ENCODE data around the gene RUNX1. TPM values are rescaled to one million over a fixed set of nuclear protein-coding genes. Genes with fewer than 3 reads are reported as not detected.

Gene RUNX1
- total and polyA plus RNA-seq, 4 experiments from 2014 or later, result 6.0 to 96.3 (median 56.4) TPM

- peaks cover 5 to 16% of the 10 kb centered on the region in 2 donors for H3K27me3 Mint-ChIP-seq
- DNase-seq, result no peak
- H3K27ac Mint-ChIP-seq, result no peak overlapping the region
- peaks cover 0 to 2% (median 0%) of the 10 kb centered on the region in 8 donors for H3K9me3 Mint-ChIP-seq
- no peak overlapping the region for H3K4me3 Mint-ChIP-seq
- ChIA-PET CTCF (ENCODE audit: partially characterized antibody) (no interaction called here), POLR2A (ENCODE audit: partially characterized antibody) (no interaction called here)
- H3K36me3 Mint-ChIP-seq, result no peaks in the 10 kb centered on the region
- no peaks in the 10 kb centered on the region for H3K4me1 ChIP-seq (ENCODE audit: insufficient read depth, low read length)
- no peaks in the 10 kb centered on the region for H3K9me3 ChIP-seq (ENCODE audit: control insufficient read depth in 1 of 2, low read length in 2 of 2)
- no peaks in the 10 kb centered on the region for H3K27me3 ChIP-seq (ENCODE audit: insufficient read depth, low read length)
- intact Hi-C loops (cut with micrococcal nuclease), result no loop called here
- H3K4me3 ChIP-seq (ENCODE audit: low read length in 2 of 2), result no peak overlapping the region
- H3K27ac ChIP-seq (ENCODE audit: low read depth, low read length), result no peak overlapping the region
- H3K4me1 Mint-ChIP-seq, result peaks cover 0 to 2% (median 0%) of the 10 kb centered on the region in 4 donors
- no peaks in the 10 kb centered on the region for H3K36me3 ChIP-seq (ENCODE audit: insufficient read depth, low read length)
Measured at GRCh38 chr21:34774750-34775149, 274.4 kb downstream of the RUNX1 start.

- no peaks in the 10 kb centered on the region for H3K9me3 Mint-ChIP-seq
- ChIA-PET CTCF (ENCODE audit: partially characterized antibody) (no interaction called here), POLR2A (ENCODE audit: partially characterized antibody) (no interaction called here)
- no peak overlapping the region for H3K4me3 Mint-ChIP-seq
- no peaks in the 10 kb centered on the region for H3K4me1 Mint-ChIP-seq
- H3K27ac Mint-ChIP-seq, result no peak overlapping the region
- Histone ChIP-seq H3K36me3 (ENCODE audit: insufficient read depth, low read length) (no peaks in the 10 kb centered on the region), H3K9me3 (ENCODE audit: control insufficient read depth in 1 of 2, low read length in 2 of 2) (no peaks in the 10 kb centered on the region), H3K4me1 (ENCODE audit: insufficient read depth, low read length) (no peaks in the 10 kb centered on the region), H3K4me3 (ENCODE audit: low read length in 2 of 2) (no peak overlapping the region), H3K27ac (ENCODE audit: low read depth, low read length) (no peak overlapping the region), H3K27me3 (ENCODE audit: insufficient read depth, low read length) (no peaks in the 10 kb centered on the region)
- DNase-seq, result no peak
- H3K27me3 Mint-ChIP-seq, result peaks cover 5 to 12% of the 10 kb centered on the region in 2 donors
- H3K36me3 Mint-ChIP-seq, result no peaks in the 10 kb centered on the region
- intact Hi-C loops (cut with micrococcal nuclease), result no loop called here
Measured at GRCh38 chr21:34771512-34772028, 277.5 kb downstream of the RUNX1 start.

DNA sequence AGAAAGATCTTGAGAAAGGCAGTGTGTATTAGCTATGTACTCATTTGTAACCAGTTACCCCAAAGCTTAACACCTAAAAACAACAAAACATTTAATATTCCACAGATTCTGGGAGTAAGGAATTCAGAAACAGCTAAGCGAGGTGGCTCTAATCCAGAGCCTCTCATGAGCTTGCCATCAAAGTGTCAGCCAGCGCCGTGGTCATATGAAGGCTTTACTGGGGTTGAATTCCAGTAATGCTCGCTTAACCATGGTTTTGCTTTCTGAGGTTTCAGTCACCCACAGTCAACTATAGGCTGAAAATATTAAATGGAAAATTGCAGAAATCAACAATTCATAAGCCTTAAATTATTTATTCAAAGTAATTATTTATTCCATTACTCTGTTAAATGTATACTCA lies 278.5 kb downstream of the RUNX1 start:
- Histone ChIP-seq H3K36me3 (ENCODE audit: insufficient read depth, low read length) (no peaks in the 10 kb centered on the region), H3K4me3 (ENCODE audit: low read length in 2 of 2) (no peak overlapping the region), H3K9me3 (ENCODE audit: control insufficient read depth in 1 of 2, low read length in 2 of 2) (no peaks in the 10 kb centered on the region), H3K4me1 (ENCODE audit: insufficient read depth, low read length) (no peaks in the 10 kb centered on the region), H3K27ac (ENCODE audit: low read depth, low read length) (no peak overlapping the region), H3K27me3 (ENCODE audit: insufficient read depth, low read length) (no peaks in the 10 kb centered on the region)
- Mint-ChIP-seq H3K4me1 (no peaks in the 10 kb centered on the region), H3K27ac (no peak overlapping the region), H3K9me3 (no peaks in the 10 kb centered on the region), H3K36me3 (no peaks in the 10 kb centered on the region), H3K4me3 (no peak overlapping the region), H3K27me3 (peaks cover 5 to 7% of the 10 kb centered on the region in 2 donors)
- CTCF ChIA-PET (ENCODE audit: partially characterized antibody), result no interaction called here
- DNase-seq, result no peak
- POLR2A ChIA-PET (ENCODE audit: partially characterized antibody), result no interaction called here
- intact Hi-C loops (cut with micrococcal nuclease), result no loop called here

- Mint-ChIP-seq H3K4me3 (no peak overlapping the region), H3K27me3 (peaks cover 0 to 2% of the 10 kb centered on the region in 2 donors), H3K9me3 (peaks cover 0 to 4% (median 0%) of the 10 kb centered on the region in 8 donors), H3K4me1 (no peaks in the 10 kb centered on the region), H3K36me3 (no peaks in the 10 kb centered on the region), H3K27ac (no peak overlapping the region)
- Histone ChIP-seq H3K4me1 (ENCODE audit: insufficient read depth, low read length) (no peaks in the 10 kb centered on the region), H3K27ac (ENCODE audit: low read depth, low read length) (no peak overlapping the region), H3K4me3 (ENCODE audit: low read length in 2 of 2) (no peak overlapping the region), H3K9me3 (ENCODE audit: control insufficient read depth in 1 of 2, low read length in 2 of 2) (no peaks in the 10 kb centered on the region), H3K27me3 (ENCODE audit: insufficient read depth, low read length) (no peaks in the 10 kb centered on the region), H3K36me3 (ENCODE audit: insufficient read depth, low read length) (no peaks in the 10 kb centered on the region)
- ChIA-PET CTCF (ENCODE audit: partially characterized antibody) (no interaction called here), POLR2A (ENCODE audit: partially characterized antibody) (no interaction called here)
- DNase-seq, result no peak
- intact Hi-C loops (cut with micrococcal nuclease), result no loop called here
Measured at GRCh38 chr21:34768326-34768725, 280.8 kb downstream of the RUNX1 start.

DNA sequence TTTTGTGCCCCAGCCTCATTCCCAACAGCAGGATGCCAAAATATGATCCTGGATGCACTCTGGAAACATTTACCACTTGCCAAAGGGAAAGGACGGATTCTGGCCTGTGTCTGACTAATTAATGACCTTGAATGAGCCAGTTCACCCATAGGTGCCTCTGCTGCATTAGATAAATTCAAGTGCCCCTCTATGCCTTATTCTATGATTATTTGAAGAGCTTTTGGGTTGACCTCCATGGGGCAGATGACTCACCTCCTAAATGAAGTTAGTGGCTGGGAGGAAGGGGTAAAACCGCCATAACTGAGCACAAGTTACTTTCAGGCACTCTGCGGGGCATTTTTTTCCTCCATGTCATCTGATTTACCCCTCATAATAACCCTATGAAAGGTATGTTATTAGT lies 282.2 kb downstream of the RUNX1 start:
- Mint-ChIP-seq H3K4me3 (no peak overlapping the region), H3K4me1 (no peaks in the 10 kb centered on the region), H3K36me3 (no peaks in the 10 kb centered on the region), H3K27ac (no peak overlapping the region), H3K9me3 (peaks cover 0 to 4% (median 0%) of the 10 kb centered on the region in 8 donors), H3K27me3 (no peaks in the 10 kb centered on the region)
- no peaks in the 10 kb centered on the region for H3K36me3 ChIP-seq (ENCODE audit: insufficient read depth, low read length)
- no peak overlapping the region for H3K4me3 ChIP-seq (ENCODE audit: low read length in 2 of 2)
- H3K4me1 ChIP-seq (ENCODE audit: insufficient read depth, low read length), result no peaks in the 10 kb centered on the region
- intact Hi-C loops (cut with micrococcal nuclease), result no loop called here
- H3K27ac ChIP-seq (ENCODE audit: low read depth, low read length), result no peak overlapping the region
- no peak for DNase-seq
- H3K27me3 ChIP-seq (ENCODE audit: insufficient read depth, low read length), result no peaks in the 10 kb centered on the region
- ChIA-PET CTCF (ENCODE audit: partially characterized antibody) (no interaction called here), POLR2A (ENCODE audit: partially characterized antibody) (no interaction called here)
- H3K9me3 ChIP-seq (ENCODE audit: control insufficient read depth in 1 of 2, low read length in 2 of 2), result no peaks in the 10 kb centered on the region

DNA sequence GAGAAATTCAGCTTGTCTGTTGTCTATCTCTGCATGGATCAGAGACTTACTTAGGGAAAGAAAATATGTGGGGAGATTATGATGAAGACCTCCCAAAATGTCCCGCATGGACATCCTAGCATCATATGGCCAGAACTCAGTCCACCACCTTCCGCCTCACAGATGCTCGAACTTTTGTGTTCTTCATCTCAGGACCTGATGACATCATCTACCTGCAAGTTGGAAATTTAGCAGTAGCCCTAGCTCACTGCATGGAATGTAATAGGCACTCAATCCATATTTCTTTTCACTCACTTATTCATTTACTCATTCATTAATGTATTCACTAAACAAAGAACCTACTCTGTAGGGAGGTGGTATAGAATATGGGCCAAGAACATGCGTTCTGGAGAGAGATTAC lies 283.5 kb downstream of the RUNX1 start:
- Mint-ChIP-seq H3K9me3 (peaks cover 0 to 4% (median 0%) of the 10 kb centered on the region in 8 donors), H3K27me3 (no peaks in the 10 kb centered on the region), H3K4me3 (no peak overlapping the region), H3K36me3 (no peaks in the 10 kb centered on the region), H3K27ac (no peak overlapping the region), H3K4me1 (no peaks in the 10 kb centered on the region)
- H3K27me3 ChIP-seq (ENCODE audit: insufficient read depth, low read length), result no peaks in the 10 kb centered on the region
- H3K9me3 ChIP-seq (ENCODE audit: control insufficient read depth in 1 of 2, low read length in 2 of 2), result no peaks in the 10 kb centered on the region
- H3K4me1 ChIP-seq (ENCODE audit: insufficient read depth, low read length), result no peaks in the 10 kb centered on the region
- no peak overlapping the region for H3K27ac ChIP-seq (ENCODE audit: low read depth, low read length)
- DNase-seq, result no peak
- no peaks in the 10 kb centered on the region for H3K36me3 ChIP-seq (ENCODE audit: insufficient read depth, low read length)
- POLR2A ChIA-PET (ENCODE audit: partially characterized antibody), result interaction anchor here (1.0 kb wide), 1 partner anchor 10 kb away, joined by 3 read pairs; no protein-coding TSS in a partner anchor
- H3K4me3 ChIP-seq (ENCODE audit: low read length in 2 of 2), result no peak overlapping the region
- intact Hi-C loops (cut with micrococcal nuclease), result no loop called here
- CTCF ChIA-PET (ENCODE audit: partially characterized antibody), result no interaction called here

DNA sequence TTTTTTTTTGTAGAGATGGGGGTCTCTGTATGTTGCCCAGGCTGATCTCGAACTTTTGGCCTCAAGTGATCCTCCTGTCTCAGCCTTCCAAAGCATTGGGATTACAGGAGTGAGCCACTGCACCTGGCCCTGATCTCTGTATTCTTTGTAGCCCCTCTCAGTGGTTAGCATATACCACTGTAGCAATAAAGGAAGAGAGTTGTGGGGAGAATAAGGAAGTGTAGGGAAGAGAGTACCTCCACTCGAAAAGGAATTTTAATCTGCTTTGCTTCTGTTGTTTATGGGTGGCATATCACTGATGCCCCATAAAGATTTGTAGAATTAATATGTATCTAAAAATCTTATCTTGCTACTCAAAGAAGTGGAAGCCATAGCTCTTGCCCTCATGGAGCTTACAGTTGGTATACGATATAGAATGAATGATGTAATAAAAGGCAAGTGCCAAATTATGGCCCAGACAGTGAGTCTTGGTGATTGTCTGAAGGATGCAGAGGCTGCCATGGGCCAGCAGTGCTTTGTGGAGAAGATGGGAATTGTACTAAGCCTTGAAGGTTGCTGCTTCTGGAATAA lies 284.3 kb downstream of the RUNX1 start:
- Mint-ChIP-seq H3K36me3 (no peaks in the 10 kb centered on the region), H3K27me3 (no peaks in the 10 kb centered on the region), H3K4me1 (no peaks in the 10 kb centered on the region), H3K9me3 (peaks cover 0 to 4% (median 0%) of the 10 kb centered on the region in 8 donors), H3K27ac (no peak overlapping the region), H3K4me3 (no peak overlapping the region)
- no peak for DNase-seq
- Histone ChIP-seq H3K27ac (ENCODE audit: low read depth, low read length) (no peak overlapping the region), H3K27me3 (ENCODE audit: insufficient read depth, low read length) (no peaks in the 10 kb centered on the region), H3K36me3 (ENCODE audit: insufficient read depth, low read length) (no peaks in the 10 kb centered on the region), H3K4me1 (ENCODE audit: insufficient read depth, low read length) (no peaks in the 10 kb centered on the region), H3K9me3 (ENCODE audit: control insufficient read depth in 1 of 2, low read length in 2 of 2) (no peaks in the 10 kb centered on the region), H3K4me3 (ENCODE audit: low read length in 2 of 2) (no peak overlapping the region)
- intact Hi-C loops (cut with micrococcal nuclease), result no loop called here
- ChIA-PET CTCF (ENCODE audit: partially characterized antibody) (interaction anchor here (0.5 kb wide), 1 partner anchor 1099 kb away, joined by 3 read pairs; no protein-coding TSS in a partner anchor), POLR2A (ENCODE audit: partially characterized antibody) (interaction anchor here (1.0 kb wide), 1 partner anchor 9 kb away, joined by 3 read pairs; no protein-coding TSS in a partner anchor)
